BJ (cell line): ENCODE data around the gene TSC22D1. TPM values are rescaled to one million over a fixed set of nuclear protein-coding genes. Genes with fewer than 3 reads are reported as not detected.

Source experiments
- CTCF ChIA-PET: fragments of 350-600 bp; formaldehyde crosslinking; extraction: SDS; loops from one replicate; lab custom pipeline; 2021; ENCODE audit warnings: antibody characterized with exemption, inconsistent platforms; lab: Yijun Ruan, JAX
- POLR2A ChIA-PET: fragments of 300-600 bp; sonication (Branson Sonifier 250); formaldehyde crosslinking; extraction: SDS; loops from one replicate; lab custom pipeline; 2021; ENCODE audit warnings: antibody characterized with exemption; lab: Charles Lee
- DNase-seq: peaks from one replicate; pipeline ENCODE4 v3.0.0-alpha.2; 2011; ENCODE audit warnings: low read depth
- H3K27me3 ChIP-seq: 2 replicates; pipeline ENCODE4 v1.6.0; 2011; ENCODE audit warnings: low read length; ENCODE audit not compliant: control insufficient read depth, insufficient read depth
- H3K36me3 ChIP-seq: 2 replicates; pipeline ENCODE4 v1.5.1; 2011; ENCODE audit warnings: low read length; ENCODE audit not compliant: control insufficient read depth, insufficient read depth
- H3K4me3 ChIP-seq: 2 replicates; pipeline ENCODE4 v1.5.1; 2011; ENCODE audit warnings: low read depth, mild to moderate bottlenecking, control low read depth, low read length
- CTCF ChIP-seq: IDR thresholded peaks from 2 replicates; pipeline ENCODE4 v1.5.1; 2011; ENCODE audit warnings: low read depth, mild to moderate bottlenecking, control low read depth, inconsistent platforms, low read length, moderate library complexity; ENCODE audit not compliant: insufficient read depth
- polyA plus RNA-seq: library from polyadenylated mRNA; depleted of rRNA; stranded (reverse); fragments of >200 nt; gene quantifications from 2 replicates; pipeline ENCODE4 v1.2.3, GENCODE V29; 2011

The TSC22D1 gene
- polyA plus RNA-seq, 1 experiment, result 33.5 TPM

- 0 out of 2 replicates have a peak, but pooled peaks cover 3% of the 10 kb centered on the region for H3K36me3 ChIP-seq
- DNase-seq, result no peak
- no peak for TF ChIP-seq CTCF
- CTCF ChIA-PET, result no interaction called here
- POLR2A ChIA-PET, result no interaction called here
- no peaks in the 10 kb centered on the region for H3K27me3 ChIP-seq
- H3K4me3 ChIP-seq, result no peak overlapping the region
These were observed 123.1 kb downstream of the TSC22D1 start for GRCh38 chr13:44453069-44453468.

- DNase-seq, result no peak
- H3K36me3 ChIP-seq, result 0 out of 2 replicates have a peak, but pooled peaks cover 3% of the 10 kb centered on the region
- no peak for TF ChIP-seq CTCF
- no peaks in the 10 kb centered on the region for H3K27me3 ChIP-seq
- ChIA-PET CTCF (no interaction called here), POLR2A (no interaction called here)
- H3K4me3 ChIP-seq, result no peak overlapping the region
These were observed 123.7 kb downstream of the TSC22D1 start for GRCh38 chr13:44452418-44452817.

GRCh38 chr13:44451651-44452050 lies 124.5 kb downstream of the TSC22D1 start:
- Histone ChIP-seq H3K4me3 (no peak overlapping the region), H3K27me3 (no peaks in the 10 kb centered on the region), H3K36me3 (0 out of 2 replicates have a peak, but pooled peaks cover 3% of the 10 kb centered on the region)
- TF ChIP-seq CTCF, result no peak
- DNase-seq, result no peak
- ChIA-PET POLR2A (no interaction called here), CTCF (no interaction called here)

GRCh38 chr13:44451126-44451525 lies 125.0 kb downstream of the TSC22D1 start:
- no peak for TF ChIP-seq CTCF
- Histone ChIP-seq H3K27me3 (no peaks in the 10 kb centered on the region), H3K36me3 (0 out of 2 replicates have a peak, but pooled peaks cover 3% of the 10 kb centered on the region), H3K4me3 (no peak overlapping the region)
- POLR2A ChIA-PET, result no interaction called here
- DNase-seq, result no peak
- CTCF ChIA-PET, result interaction anchor here (0.8 kb wide), 1 partner anchor 11 kb away, joined by 3 read pairs; no protein-coding TSS in a partner anchor

- ChIA-PET POLR2A (no interaction called here), CTCF (interaction anchor here (0.8 to 2.6 kb wide), 3 partner anchors 10 to 34 kb away, joined by 3 to 8 read pairs (median 3); no protein-coding TSS in a partner anchor)
- no peak for DNase-seq
- H3K4me3 ChIP-seq, result no peak overlapping the region
- H3K36me3 ChIP-seq, result 0 out of 2 replicates have a peak, but pooled peaks cover 3% of the 10 kb centered on the region
- no peak for TF ChIP-seq CTCF
- no peaks in the 10 kb centered on the region for H3K27me3 ChIP-seq
These were observed 125.9 kb downstream of the TSC22D1 start for GRCh38 chr13:44449999-44450821.
